Measurements from ENCODE around the gene SRGAP3.

Gene SRGAP3

DNA sequence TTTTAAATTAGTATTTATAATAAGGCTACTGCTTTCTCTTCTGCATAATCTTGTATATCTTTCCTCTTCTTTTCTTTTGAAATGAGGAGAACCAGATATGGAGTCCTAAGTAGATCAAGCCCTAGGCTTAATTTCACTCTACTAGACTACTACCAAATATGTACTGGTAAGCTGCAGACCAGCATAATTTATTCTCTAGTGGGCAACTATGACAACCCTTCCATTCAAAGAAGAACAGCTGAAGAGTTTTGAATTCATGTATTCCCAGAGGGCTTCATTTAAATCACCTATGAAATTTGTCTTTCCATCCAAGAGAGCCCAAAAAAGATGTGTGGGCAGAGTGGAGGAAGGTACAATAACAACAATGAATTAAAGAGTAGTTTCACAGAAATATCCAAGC, 296.1 kb downstream of the SRGAP3 start:
- FAIRE-seq = no peak

DNA sequence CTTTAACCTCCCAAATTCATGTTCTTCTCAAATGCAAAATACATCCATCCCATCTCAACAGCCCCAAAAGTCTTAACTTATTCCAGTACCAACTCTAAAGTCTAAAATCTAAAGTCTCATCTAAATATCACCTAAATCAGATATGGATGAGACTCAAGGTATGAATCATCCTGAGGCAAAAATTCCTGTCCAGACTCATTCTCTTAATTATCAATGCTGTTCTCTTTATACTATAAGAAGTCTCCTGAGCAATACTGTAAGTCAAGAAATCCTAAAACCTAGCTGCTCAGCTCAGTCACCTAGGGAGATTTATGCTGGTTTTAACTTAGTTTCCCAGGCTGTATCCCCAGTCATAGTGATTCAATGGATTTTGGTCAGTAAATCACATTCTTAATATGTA, 297.3 kb downstream of the SRGAP3 start:
- FAIRE-seq = no peak

DNA sequence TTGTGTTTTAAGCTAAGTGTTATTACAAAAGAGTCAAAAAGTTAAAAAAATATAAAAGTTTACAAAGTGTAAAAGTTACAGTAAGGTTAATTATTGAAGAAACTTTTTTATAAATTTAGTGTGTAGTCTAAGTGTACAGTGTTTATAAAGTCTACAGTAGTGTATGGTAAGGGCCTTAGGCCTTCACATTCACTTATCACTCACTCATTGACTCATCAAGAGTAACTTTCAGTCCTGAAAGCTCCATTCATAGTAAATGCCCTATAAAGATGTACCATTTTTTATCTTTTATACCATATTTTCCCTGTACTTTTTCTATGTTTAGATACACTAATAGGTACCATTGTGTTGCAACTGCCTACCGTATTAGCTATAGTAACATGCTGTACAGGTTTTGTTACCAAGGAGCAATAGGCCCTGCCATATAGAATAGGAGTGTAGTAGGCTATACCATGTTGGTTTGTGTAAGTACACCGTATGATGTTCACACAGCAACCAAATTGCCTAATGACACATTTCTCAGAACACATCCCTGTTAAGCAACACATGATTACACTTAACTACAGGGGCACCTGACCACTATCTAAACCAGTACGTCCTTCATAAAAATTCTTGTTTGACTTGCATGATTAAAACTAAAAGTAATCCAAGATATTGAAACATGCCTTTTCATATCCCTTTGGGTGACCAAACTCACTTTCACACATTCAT, 303.4 kb downstream of the SRGAP3 start:
- FAIRE-seq = no peak

DNA sequence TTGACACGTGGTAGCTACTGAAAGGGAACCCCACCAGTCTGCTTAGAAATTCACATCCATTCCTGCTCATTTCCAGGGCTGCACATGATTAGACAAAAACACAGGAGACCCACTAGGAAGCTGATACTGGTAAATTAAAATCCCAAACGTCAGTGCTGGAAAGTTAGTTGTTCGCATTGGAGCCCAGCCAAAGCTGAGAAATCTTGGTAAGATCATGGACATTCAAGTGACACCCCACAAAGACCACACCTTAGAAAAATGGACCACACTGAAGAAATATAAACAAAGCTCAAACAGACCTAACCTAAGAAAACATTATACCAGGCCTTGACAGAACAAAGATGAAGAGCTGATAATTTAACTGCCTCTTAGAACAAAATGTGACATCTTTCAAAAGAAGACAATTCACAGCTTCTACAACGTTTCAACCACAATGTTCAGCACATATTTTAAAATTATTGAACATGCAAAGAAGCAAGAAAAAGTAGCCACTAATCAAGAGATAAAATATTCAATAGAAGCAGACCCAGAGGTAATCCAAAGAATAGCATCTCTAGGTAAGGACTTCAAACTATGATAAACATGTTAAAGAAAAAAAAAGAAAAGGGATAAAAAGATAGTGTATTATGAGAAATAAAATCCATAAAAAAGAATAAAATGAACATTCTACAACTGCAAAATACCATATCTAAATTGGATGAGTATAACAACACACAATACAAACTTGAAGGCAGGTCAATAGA, 306.5 kb downstream of the SRGAP3 start:
- FAIRE-seq = no peak

DNA sequence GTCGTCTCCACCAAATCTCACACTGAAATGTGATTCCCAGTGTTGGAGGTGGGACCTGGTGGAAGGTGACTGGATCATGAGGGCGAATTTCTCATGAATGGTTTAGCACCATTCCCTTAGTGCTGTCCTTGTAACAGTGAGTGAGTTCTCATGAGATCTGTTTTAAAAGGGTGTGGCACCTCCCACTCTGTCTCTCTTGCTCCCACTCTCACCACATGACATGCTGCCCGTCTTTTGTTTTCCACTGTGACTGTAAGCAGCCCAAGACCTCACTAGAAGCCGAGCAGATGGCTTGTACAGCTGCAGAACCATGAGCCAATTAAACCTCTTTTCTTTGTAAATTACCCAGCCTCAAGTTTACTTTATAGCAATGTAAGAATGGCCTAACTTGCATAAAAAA, 307.3 kb downstream of the SRGAP3 start:
- FAIRE-seq = no peak

DNA sequence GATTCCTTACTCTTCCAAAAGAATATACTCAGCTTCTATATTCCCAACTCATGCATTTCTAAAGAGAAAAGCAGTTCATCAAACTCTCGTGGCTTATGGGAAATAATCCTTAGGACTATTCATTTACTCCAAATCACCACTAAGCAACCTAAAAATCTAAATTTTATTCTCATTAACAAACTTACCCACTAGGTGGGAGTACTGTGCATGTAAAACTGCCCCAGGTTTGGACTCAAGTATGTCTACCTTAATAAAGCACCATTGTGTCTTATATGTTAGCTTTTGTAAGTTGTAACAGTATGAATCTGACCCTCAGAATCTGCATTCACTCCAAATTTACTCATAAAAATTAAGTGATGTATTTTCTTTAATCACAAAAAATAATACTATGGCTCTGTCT, 311.4 kb downstream of the SRGAP3 start:
- no peak for FAIRE-seq

DNA sequence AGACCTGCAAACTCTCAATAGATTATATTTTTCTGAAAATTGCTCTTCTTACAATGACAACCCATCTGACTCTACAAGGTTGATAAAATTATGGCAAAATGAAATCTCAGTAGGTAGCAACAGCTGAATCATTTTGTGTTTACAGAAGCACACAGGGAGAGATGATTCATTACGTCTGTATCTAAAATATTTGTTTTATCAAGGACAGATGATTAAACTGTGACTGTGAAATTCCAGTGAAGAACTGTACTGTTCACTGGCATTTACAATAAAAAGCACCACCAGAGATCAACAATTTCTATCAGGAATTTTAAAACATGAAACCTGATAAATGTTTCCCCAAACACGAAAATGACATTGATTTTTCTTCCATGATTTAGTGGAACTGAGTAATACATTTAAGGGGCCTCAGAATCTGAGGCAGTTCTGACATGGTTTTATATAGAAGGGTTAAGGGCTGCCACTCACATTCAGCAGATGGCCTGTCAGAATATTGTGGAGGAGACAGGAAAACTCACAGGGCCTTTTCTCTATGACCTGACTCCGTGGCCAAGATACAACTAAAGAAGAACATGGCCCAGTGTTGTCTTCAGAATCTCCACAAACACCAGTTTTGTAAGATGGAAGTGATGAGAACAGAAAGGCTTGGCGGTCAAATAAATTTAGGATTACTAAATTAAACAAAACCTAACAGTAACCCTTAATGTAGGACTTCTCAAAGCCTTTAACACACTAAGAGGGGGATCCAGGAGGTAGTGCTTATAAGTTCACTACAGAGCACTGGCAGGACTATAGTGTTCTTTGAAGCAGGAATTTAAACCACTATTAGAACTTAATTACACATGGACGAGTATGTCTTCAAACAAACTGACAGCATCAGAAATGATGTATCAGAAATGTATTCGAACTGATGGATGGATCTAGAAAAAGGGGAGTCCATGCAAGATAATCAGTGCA, 312.1 kb downstream of the SRGAP3 start:
- FAIRE-seq = no peak

DNA sequence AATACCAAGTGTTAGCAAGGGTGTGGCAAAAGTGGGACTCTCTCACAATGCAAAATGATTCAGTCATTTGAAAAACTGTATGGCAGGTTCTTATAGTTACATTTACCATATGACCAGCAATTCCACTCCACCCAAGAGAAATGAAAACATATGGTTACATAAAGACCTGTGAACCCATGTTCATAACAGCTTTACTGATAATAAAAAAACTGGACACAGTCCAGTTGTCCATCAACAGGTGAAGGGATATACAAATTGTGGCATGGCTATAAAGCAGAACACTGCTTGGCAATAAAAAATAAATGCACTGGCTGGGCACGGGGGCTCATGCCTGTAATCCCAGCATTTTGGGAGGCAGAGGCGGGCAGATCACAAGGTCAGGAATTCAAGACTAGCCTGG, 316.9 kb downstream of the SRGAP3 start:
- no peak for FAIRE-seq

DNA sequence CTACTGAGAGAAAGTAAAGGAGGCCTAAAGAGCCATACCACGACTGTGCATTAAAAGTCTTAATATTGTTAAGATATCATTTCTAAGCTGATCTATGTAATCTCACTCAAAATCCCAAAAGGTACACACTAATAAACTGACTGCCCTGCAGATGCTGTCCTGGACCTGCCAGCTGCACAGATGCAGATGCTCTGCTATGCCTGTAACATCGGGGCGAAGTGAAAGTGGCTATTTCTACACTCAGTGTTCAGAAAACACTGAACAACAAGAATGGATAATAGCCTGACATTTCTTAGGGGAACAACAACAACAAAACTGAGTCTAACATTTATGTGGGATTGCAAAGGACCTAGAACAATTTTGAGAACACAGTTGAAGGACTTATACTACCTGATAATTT, 318.1 kb downstream of the SRGAP3 start:
- FAIRE-seq = no peak

Measured in colon (tissue), 2 donors.